HG03457 (cell line): ENCODE results near the gene DCTN2.

Experiments used
- ATAC-seq: cut with Tn5 transposase; IDR thresholded peaks from one replicate; pipeline ENCODE4 v1.9.1; 2021; ENCODE audit warnings: moderate number of reproducible peaks; ENCODE audit not compliant: unreplicated experiment

The DCTN2 gene

DNA sequence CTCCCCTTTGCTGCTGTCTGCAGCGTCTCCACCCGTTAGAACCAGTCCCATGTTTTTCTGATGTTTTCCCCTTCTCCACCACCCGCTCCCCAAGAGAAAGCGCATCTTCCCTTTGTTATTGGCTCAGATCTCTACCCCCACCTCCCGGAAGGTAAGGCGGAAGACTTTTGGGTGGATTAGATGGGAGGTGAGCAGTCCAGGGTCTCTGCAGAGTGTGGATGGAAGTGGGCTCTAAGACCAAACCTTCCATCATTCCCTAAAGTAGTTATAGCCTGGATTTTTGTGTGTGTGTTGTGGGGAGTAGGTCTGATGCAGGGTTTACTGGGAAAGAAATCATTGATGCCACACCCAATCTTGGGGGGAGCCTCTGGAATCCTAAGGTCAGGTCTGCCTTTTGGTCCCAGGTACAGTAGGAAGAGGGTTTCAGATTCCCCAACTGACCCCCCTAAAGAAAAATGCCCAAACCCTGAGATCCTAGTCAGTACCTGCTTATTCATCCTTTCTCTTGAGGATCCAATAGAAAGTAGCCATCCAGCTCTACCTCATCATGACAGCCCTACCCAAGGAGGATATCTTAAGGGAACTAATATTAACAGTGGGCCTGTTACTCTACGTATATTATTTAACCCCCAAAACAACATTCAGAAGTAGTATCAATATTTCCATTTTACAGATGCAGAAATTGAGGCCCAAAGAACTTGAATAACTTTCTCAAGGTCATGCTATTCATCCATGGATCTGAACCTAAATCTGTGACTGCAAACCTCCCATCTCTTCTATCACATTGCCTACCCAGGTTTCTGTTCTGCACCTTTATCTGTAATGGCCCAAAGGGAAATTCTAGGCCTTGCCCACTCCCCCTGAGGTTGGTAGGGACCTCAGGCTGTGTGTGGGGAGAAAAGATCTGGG, 3.9 kb upstream of the DCTN2 start:
- ATAC-seq: no peak

GRCh38 chr12:57549909-57550640, 3.1 kb upstream of the DCTN2 start, which contains the start of gene KIF5A:
Gene KIF5A (plus strand): TSS chr12:57550044. CDS start chr12:57550272, 228 bp downstream.
- no peak for ATAC-seq

DNA sequence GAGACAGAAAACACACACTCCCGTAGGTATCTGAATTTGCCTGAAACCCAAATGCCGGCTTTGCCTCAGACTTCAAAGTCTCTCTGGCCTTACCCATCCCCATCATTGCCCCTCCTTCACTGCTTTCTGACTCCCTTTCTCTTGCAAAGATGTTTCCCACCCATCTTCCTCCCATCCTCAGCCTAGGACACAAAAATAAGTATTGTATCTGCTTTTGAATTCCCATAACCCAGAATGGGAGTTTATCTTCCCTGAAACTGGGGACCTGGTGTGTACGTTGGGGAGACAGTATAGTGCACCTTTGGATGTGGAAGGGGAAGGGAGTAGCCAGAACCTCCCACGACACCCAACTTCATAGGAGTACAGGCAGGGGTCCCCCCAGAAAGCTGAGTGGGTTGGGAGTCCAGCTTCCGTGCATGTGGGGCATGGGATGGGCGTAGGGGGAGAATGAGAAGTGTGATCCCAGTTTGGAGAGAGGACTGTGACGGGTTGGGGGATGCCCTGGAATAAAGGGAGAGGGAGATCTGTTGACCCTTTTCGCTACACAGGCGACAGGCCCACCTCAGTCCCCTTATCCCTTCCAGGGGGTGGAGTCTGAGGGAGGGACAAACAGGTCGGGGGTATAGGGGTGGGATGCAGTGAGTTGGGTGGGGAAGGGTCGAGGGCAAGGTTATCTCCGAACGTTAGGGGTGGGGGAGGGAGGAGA, 2.4 kb upstream of the DCTN2 start:
- ATAC-seq: no peak

GRCh38 chr12:57548488-57548887, 1.5 kb upstream of the DCTN2 start:
- no peak for ATAC-seq

GRCh38 chr12:57548013-57548315, 972 bp upstream of the DCTN2 start:
- ATAC-seq: no peak

DNA sequence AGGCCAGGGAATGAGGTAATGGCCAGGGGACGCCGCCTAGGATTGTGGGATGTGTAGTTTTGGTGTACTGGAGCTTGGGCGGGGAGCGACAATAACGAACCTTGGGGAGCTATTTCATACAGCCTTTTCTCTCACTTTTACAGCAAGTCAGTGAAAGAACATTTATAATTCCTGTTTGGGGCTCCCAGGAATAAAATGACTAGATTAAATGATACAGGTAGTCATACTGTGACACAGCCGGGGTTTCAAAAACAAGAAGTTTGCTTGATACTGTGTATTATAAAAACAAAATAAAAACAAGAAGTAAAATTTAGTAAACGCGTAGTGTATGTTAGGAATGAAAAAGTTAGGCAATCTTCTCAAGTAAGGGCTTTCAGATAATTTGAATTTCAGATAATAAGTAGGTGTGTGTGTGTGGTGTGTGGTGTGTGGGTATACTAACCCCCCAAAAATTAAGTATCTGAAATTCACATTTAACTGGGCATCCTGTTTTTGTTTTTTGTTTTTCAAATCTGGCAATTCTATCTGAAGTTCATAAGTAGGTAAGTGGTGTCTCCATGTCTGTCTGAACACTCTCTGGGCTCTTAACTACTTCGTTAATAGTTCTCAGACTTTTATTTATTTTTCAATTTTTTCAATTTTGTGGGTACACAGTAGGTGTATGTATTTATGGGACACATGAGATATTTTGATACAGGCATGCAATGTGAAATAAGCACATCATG, 458 bp upstream of the DCTN2 start:
- ATAC-seq: no peak

DNA sequence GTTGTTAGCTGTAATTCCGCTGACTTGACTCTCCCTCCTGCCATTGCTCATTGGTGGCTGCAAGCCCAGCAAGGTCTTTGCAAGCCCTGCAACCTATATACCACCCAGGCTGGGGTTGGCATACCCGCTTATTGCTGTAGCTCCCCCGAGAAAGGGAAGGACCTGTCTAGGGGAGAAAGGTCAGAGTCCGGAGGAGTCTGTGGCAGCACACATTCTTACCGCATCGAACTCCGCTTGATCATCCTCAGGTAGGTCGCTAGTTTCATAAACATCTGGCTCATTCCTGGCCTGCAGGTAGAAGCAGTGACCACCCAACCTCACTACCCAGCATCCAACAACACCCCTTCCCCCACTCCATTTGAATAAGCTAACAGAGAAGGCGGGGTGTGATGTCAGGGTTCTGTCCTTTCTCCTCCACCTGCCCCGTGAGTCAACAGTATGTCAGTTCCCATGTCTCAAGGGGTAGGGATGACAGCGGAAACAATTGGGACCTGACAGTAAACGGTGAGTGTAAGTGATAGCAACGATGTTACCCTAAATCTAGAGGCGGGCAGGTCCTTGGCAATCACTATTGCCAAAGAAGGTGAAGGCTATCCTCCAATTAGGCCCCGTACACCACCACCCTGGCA, 1.1 kb downstream of the DCTN2 start:
- ATAC-seq: no peak

GRCh38 chr12:57543581-57543980, 3.4 kb downstream of the DCTN2 start:
- no peak for ATAC-seq

DNA sequence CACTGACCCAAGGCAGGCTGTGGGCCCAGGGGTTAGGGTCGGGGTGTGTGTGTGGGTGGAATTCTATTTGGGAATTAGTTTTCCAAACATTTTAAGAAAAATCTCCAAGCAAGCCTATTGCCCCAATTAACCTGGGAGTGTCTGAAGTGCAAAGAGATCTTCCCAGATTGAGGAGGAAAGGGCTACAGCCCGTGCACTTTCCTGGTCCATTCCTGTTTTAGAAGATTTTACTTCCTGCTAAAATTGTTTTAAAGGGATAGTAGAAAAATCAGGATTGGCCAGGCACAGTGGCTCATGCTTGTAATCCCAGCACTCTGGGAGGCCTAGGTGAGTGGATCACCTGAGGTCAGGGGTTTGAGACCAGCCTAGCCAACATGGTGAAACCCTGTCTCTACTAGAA, 5.3 kb downstream of the DCTN2 start:
- ATAC-seq: no peak

- no peak for ATAC-seq
Observed at GRCh38 chr12:57541001-57541400, 6.0 kb downstream of the DCTN2 start.

GRCh38 chr12:57539134-57539768, 7.7 kb downstream of the DCTN2 start:
- ATAC-seq: no peak

DNA sequence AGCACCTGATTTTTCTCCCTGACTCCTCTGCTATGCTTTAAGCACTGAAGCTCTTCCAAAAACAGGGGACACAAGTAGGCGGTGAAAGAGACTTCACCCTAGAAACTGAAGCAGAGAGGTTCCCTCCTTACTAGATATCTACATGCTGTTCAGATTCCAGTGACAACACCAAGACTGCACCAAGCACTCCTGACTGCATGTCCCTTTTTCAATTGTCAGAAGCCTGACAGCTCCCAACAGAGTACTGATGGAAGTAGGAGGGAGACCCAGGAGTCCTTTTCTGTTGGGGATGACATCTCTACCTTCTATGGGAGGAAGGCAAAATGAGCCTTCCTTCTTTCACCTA, 10.4 kb downstream of the DCTN2 start:
- ATAC-seq: no peak

GRCh38 chr12:57535764-57536596, 11.0 kb downstream of the DCTN2 start:
- ATAC-seq: no peak

DNA sequence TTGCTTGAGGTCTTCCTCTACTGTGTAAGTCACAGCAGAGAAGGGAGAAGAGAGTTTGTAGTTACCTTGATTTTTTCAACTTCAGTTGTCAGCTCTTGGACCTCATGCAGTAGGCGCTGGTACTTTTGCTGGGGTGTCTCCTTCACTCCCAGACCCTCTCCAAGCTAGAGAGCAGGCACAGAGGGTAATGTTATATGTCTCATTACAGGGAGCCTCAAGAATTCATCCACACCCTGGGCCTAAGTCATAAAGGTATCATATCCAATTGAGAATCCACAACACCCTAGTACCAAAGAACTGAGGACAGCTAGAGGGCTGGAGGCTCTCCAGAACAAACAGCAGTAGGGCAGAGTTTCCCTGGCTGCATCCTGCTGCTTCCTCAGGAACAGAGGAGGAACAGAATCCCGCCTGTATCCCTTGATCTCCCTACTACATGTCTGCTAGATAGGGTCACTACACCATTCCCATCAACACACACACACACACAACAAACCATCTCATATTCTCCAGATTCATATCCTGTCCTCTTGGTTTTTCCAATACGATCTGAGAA, 11.9 kb downstream of the DCTN2 start:
- no peak for ATAC-seq

DNA sequence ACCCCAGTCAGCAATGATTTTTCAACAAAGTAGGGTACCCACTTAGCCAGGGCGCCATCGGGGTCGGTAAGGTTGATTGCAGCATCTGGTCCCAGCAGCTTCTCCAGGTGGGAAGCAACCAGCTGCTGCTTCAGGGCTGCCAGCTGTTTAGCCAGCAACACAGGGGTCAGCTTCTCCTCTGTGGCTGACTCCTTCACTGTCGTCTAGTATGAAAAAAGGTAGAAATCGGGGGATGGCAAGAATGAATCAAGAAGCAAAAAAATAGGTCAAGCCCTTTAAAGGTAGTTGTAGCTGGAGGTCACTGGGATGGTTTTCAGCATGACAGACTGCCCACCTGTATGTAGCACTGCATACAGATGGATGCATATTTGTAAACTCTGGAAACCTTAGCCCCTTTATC, 12.7 kb downstream of the DCTN2 start:
- ATAC-seq: no peak

DNA sequence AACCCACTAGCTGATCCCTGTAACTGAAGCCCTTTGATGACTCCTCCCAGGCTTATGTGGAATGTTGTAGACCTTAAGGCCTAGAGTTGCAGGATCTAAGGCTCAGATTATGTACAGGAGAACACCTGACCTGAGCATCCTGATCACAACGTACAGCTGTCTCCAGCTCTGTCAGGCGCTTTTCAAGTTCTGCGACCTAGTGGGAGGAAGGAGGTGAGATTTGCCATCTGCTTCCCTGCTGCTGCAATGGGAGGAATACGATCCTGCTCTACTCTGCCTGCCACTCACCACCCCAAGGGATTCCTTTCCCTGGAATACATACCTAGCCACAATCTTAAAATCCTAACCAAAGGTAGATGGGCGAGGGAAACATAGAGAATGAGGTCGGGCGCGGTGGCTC, 13.9 kb downstream of the DCTN2 start:
- ATAC-seq: no peak

- no peak for ATAC-seq
Observed at GRCh38 chr12:57531836-57532235, 15.2 kb downstream of the DCTN2 start.

GRCh38 chr12:57530396-57531142, 16.4 kb downstream of the DCTN2 start:
- ATAC-seq: no peak
